CD4-positive, alpha-beta T cell treated with Interferon alpha-2 for 1 hour (primary cell): Measurements from ENCODE around the gene DRD2.

Experiments used
- DNase-seq, 2 donors: peaks; one replicate each; pipeline ENCODE4 v3.0.0-alpha.2; 2020 to 2022

DRD2 gene

DNA sequence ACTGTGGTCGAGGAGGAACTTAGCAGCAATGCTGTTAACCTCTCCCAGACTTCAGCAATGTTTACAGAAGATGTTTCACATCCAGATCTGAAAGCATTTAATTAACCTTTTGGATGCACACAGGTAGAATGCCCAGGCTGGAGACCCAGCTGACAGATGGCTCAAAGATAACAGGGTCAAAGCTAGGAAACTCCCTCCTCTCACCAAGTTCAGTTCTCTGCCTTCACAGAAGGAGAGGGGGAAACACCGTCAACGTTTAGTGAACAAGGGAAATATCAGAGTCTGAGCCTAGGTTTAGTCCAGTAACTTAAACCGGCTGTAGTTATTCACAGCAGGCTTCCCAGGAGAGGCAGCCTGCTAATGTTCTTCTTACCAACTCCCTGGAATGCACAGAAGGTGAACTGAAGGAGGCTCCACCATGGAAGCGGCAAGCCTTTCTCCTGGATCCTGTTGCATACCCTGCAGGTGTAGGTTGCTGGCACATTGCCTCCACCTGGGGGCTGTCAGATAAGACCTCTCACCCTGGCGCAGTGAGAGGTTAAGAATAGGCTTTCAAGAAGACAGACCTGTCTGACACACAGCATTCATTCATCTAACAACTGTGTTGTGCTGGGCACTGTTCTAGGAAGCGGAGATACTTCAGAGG, 111.1 kb downstream of the DRD2 start:
- no peak for DNase-seq

- no peak for DNase-seq
These were observed 111.8 kb downstream of the DRD2 start for GRCh38 chr11:113363406-113363805.
